ENCODE data around the gene GPD2.
A peak's percentile ranks its signal among the peaks of the same experiment; 100 is the strongest.
"Not testable (repeated sequence)": the region's sequence is repeated elsewhere in the genome, so short reads cannot be mapped to it uniquely, and the experiment has no call there.

GPD2 gene

GRCh38 chr2:156476021-156476849 lies 40.1 kb downstream of the GPD2 start:
- DNase-seq: no peak

- no peak for DNase-seq
Measured at GRCh38 chr2:156476850-156477206, 40.6 kb downstream of the GPD2 start.

- DNase-seq: no peak
Measured at GRCh38 chr2:156480376-156480775, 44.2 kb downstream of the GPD2 start.

- DNase-seq: no peak
Measured at GRCh38 chr2:156481312-156481711, 45.1 kb downstream of the GPD2 start.

- DNase-seq: no peak
Measured at GRCh38 chr2:156483741-156484173, 47.6 kb downstream of the GPD2 start.

GRCh38 chr2:156486147-156486546 lies 50.0 kb downstream of the GPD2 start:
- no peak for DNase-seq

GRCh38 chr2:156486614-156487013 lies 50.4 kb downstream of the GPD2 start:
- DNase-seq: no peak

GRCh38 chr2:156489195-156489594 lies 53.0 kb downstream of the GPD2 start:
- no peak for DNase-seq

GRCh38 chr2:156489750-156490465 lies 53.7 kb downstream of the GPD2 start:
- no peak for DNase-seq

GRCh38 chr2:156490466-156490840 lies 54.3 kb downstream of the GPD2 start:
- DNase-seq: no peak

- DNase-seq: no peak
Measured at GRCh38 chr2:156491176-156491575, 55.0 kb downstream of the GPD2 start.

GRCh38 chr2:156492979-156493378 lies 56.8 kb downstream of the GPD2 start:
- DNase-seq: no peak

- not testable (repeated sequence) for DNase-seq
Measured at GRCh38 chr2:156495998-156496397, 59.8 kb downstream of the GPD2 start.

GRCh38 chr2:156505696-156506095 lies 69.5 kb downstream of the GPD2 start:
- no peak for DNase-seq

GRCh38 chr2:156511122-156511521 lies 74.9 kb downstream of the GPD2 start:
- no peak for DNase-seq

GRCh38 chr2:156511803-156512202 lies 75.6 kb downstream of the GPD2 start:
- no peak for DNase-seq

- DNase-seq: peak in 1 of 3 experiments; percentile 2
Measured at GRCh38 chr2:156512451-156512850, 76.3 kb downstream of the GPD2 start.

GRCh38 chr2:156513219-156513618 lies 77.0 kb downstream of the GPD2 start:
- no peak for DNase-seq

- no peak for DNase-seq
Measured at GRCh38 chr2:156517419-156517818, 81.2 kb downstream of the GPD2 start.

GRCh38 chr2:156518138-156518537 lies 82.0 kb downstream of the GPD2 start:
- DNase-seq: peak in 2 of 3 experiments; percentile 1 to 49

GRCh38 chr2:156522864-156523440 lies 86.8 kb downstream of the GPD2 start:
- DNase-seq: no peak

GRCh38 chr2:156526950-156527636 lies 90.9 kb downstream of the GPD2 start:
- DNase-seq: no peak

- not testable (repeated sequence) for DNase-seq
Measured at GRCh38 chr2:156528583-156528982, 92.4 kb downstream of the GPD2 start.
